ENCODE results near the gene SASS6. TPM values are rescaled to one million over a fixed set of nuclear protein-coding genes. Genes with fewer than 3 reads are reported as not detected.

SASS6 gene
- total and polyA plus RNA-seq, 5 donors from 2014 or later = 1.3 to 3.2 (median 2.7) TPM

- Mint-ChIP-seq H3K27me3 (no peaks in the 10 kb centered on the region), H3K36me3 (peaks cover 43% of the 10 kb centered on the region), H3K4me1 (peaks cover 0 to 17% (median 13%) of the 10 kb centered on the region in 4 donors), H3K4me3 (no peak overlapping the region), H3K9me3 (no peaks in the 10 kb centered on the region), H3K27ac (peak overlapping the region in 2 of 3 donors; percentile 35 to 43)
- Histone ChIP-seq H3K36me3 (ENCODE audit: control insufficient read depth, insufficient read depth, low read length) (peaks cover 79% of the 10 kb centered on the region), H3K9me3 (ENCODE audit: control insufficient read depth in 2 of 2, low read length in 2 of 2) (no peaks in the 10 kb centered on the region), H3K4me1 (ENCODE audit: control insufficient read depth, insufficient read depth, low read length, poor library complexity, severe bottlenecking) (no peaks in the 10 kb centered on the region), H3K27ac (ENCODE audit: insufficient read depth, low read length, poor library complexity, severe bottlenecking) (no peak overlapping the region), H3K27me3 (ENCODE audit: control insufficient read depth, insufficient read depth, low read length) (no peaks in the 10 kb centered on the region), H3K4me3 (ENCODE audit: low read depth, low read length) (no peak overlapping the region)
- ATAC-seq (ENCODE audit: low read depth in 2 of 2) (no peak), DNase-seq (no peak)
These were observed 56.4 kb downstream of the SASS6 start for GRCh38 chr1:100076319-100076718.

- Histone ChIP-seq H3K9me3 (ENCODE audit: control insufficient read depth in 2 of 2, low read length in 2 of 2) (no peaks in the 10 kb centered on the region), H3K4me3 (ENCODE audit: low read depth, low read length) (no peak overlapping the region), H3K36me3 (ENCODE audit: control insufficient read depth, insufficient read depth, low read length) (peaks cover 78% of the 10 kb centered on the region), H3K4me1 (ENCODE audit: control insufficient read depth, insufficient read depth, low read length, poor library complexity, severe bottlenecking) (no peaks in the 10 kb centered on the region), H3K27me3 (ENCODE audit: control insufficient read depth, insufficient read depth, low read length) (no peaks in the 10 kb centered on the region), H3K27ac (ENCODE audit: insufficient read depth, low read length, poor library complexity, severe bottlenecking) (no peak overlapping the region)
- H3K36me3 Mint-ChIP-seq = peaks cover 46% of the 10 kb centered on the region
- ATAC-seq (ENCODE audit: low read depth in 2 of 2) (no peak), DNase-seq (no peak)
- H3K9me3 Mint-ChIP-seq = no peaks in the 10 kb centered on the region
- no peak overlapping the region for H3K4me3 Mint-ChIP-seq
- no peak overlapping the region for H3K27ac Mint-ChIP-seq
- peaks cover 0 to 18% (median 15%) of the 10 kb centered on the region in 4 donors for H3K4me1 Mint-ChIP-seq
- no peaks in the 10 kb centered on the region for H3K27me3 Mint-ChIP-seq
These were observed 57.0 kb downstream of the SASS6 start for GRCh38 chr1:100075773-100076172.

GRCh38 chr1:100074604-100075395 is 57.9 kb downstream of the SASS6 start:
- DNase-seq (no peak), ATAC-seq (ENCODE audit: low read depth in 2 of 2) (no peak)
- H3K36me3 ChIP-seq (ENCODE audit: control insufficient read depth, insufficient read depth, low read length) = peaks cover 78% of the 10 kb centered on the region
- peaks cover 0 to 23% (median 17%) of the 10 kb centered on the region in 4 donors for H3K4me1 Mint-ChIP-seq
- no peak overlapping the region for H3K4me3 ChIP-seq (ENCODE audit: low read depth, low read length)
- H3K4me1 ChIP-seq (ENCODE audit: control insufficient read depth, insufficient read depth, low read length, poor library complexity, severe bottlenecking) = no peaks in the 10 kb centered on the region
- H3K9me3 Mint-ChIP-seq = no peaks in the 10 kb centered on the region
- no peaks in the 10 kb centered on the region for H3K9me3 ChIP-seq (ENCODE audit: control insufficient read depth in 2 of 2, low read length in 2 of 2)
- no peak overlapping the region for H3K4me3 Mint-ChIP-seq
- no peaks in the 10 kb centered on the region for H3K27me3 Mint-ChIP-seq
- H3K36me3 Mint-ChIP-seq = peaks cover 53% of the 10 kb centered on the region
- H3K27ac Mint-ChIP-seq = no peak overlapping the region
- no peaks in the 10 kb centered on the region for H3K27me3 ChIP-seq (ENCODE audit: control insufficient read depth, insufficient read depth, low read length)
- H3K27ac ChIP-seq (ENCODE audit: insufficient read depth, low read length, poor library complexity, severe bottlenecking) = no peak overlapping the region

- H3K9me3 Mint-ChIP-seq = no peaks in the 10 kb centered on the region
- no peak overlapping the region for H3K4me3 Mint-ChIP-seq
- H3K4me1 Mint-ChIP-seq = peaks cover 0 to 23% (median 17%) of the 10 kb centered on the region in 4 donors
- Histone ChIP-seq H3K27me3 (ENCODE audit: control insufficient read depth, insufficient read depth, low read length) (no peaks in the 10 kb centered on the region), H3K9me3 (ENCODE audit: control insufficient read depth in 2 of 2, low read length in 2 of 2) (no peaks in the 10 kb centered on the region), H3K36me3 (ENCODE audit: control insufficient read depth, insufficient read depth, low read length) (peaks cover 78% of the 10 kb centered on the region), H3K4me1 (ENCODE audit: control insufficient read depth, insufficient read depth, low read length, poor library complexity, severe bottlenecking) (no peaks in the 10 kb centered on the region), H3K4me3 (ENCODE audit: low read depth, low read length) (no peak overlapping the region), H3K27ac (ENCODE audit: insufficient read depth, low read length, poor library complexity, severe bottlenecking) (no peak overlapping the region)
- no peak for ATAC-seq (ENCODE audit: low read depth in 2 of 2)
- no peaks in the 10 kb centered on the region for H3K27me3 Mint-ChIP-seq
- peaks cover 51% of the 10 kb centered on the region for H3K36me3 Mint-ChIP-seq
- no peak overlapping the region for H3K27ac Mint-ChIP-seq
- DNase-seq = no peak
These were observed 59.2 kb downstream of the SASS6 start for GRCh38 chr1:100073531-100073930.

GRCh38 chr1:100070201-100070939 is 62.4 kb downstream of the SASS6 start:
- H3K27me3 ChIP-seq (ENCODE audit: control insufficient read depth, insufficient read depth, low read length) = no peaks in the 10 kb centered on the region
- H3K27ac Mint-ChIP-seq = no peak overlapping the region
- no peaks in the 10 kb centered on the region for H3K27me3 Mint-ChIP-seq
- no peaks in the 10 kb centered on the region for H3K9me3 ChIP-seq (ENCODE audit: control insufficient read depth in 2 of 2, low read length in 2 of 2)
- no peaks in the 10 kb centered on the region for H3K4me1 ChIP-seq (ENCODE audit: control insufficient read depth, insufficient read depth, low read length, poor library complexity, severe bottlenecking)
- DNase-seq (peak in 1 of 3 donors; percentile 17), ATAC-seq (ENCODE audit: low read depth in 2 of 2) (no peak)
- H3K4me3 Mint-ChIP-seq = no peak overlapping the region
- H3K4me1 Mint-ChIP-seq = peaks cover 9 to 28% (median 18%) of the 10 kb centered on the region in 4 donors
- H3K4me3 ChIP-seq (ENCODE audit: low read depth, low read length) = no peak overlapping the region
- no peaks in the 10 kb centered on the region for H3K9me3 Mint-ChIP-seq
- no peak overlapping the region for H3K27ac ChIP-seq (ENCODE audit: insufficient read depth, low read length, poor library complexity, severe bottlenecking)
- peaks cover 83% of the 10 kb centered on the region for H3K36me3 ChIP-seq (ENCODE audit: control insufficient read depth, insufficient read depth, low read length)
- H3K36me3 Mint-ChIP-seq = peaks cover 53% of the 10 kb centered on the region

GRCh38 chr1:100065969-100066227 is 66.8 kb downstream of the SASS6 start:
- no peak overlapping the region for H3K4me3 ChIP-seq (ENCODE audit: low read depth, low read length)
- no peak overlapping the region for H3K27ac ChIP-seq (ENCODE audit: insufficient read depth, low read length, poor library complexity, severe bottlenecking)
- ATAC-seq (ENCODE audit: low read depth in 2 of 2) (no peak), DNase-seq (no peak)
- no peaks in the 10 kb centered on the region for H3K9me3 Mint-ChIP-seq
- H3K27me3 Mint-ChIP-seq = no peaks in the 10 kb centered on the region
- no peaks in the 10 kb centered on the region for H3K27me3 ChIP-seq (ENCODE audit: control insufficient read depth, insufficient read depth, low read length)
- H3K36me3 ChIP-seq (ENCODE audit: control insufficient read depth, insufficient read depth, low read length) = peaks cover 81% of the 10 kb centered on the region
- peak overlapping the region in 1 of 4 donors; percentile 29 for H3K4me3 Mint-ChIP-seq
- H3K27ac Mint-ChIP-seq = peak overlapping the region in 2 of 3 donors; percentile 34 to 59
- peaks cover 3% of the 10 kb centered on the region for H3K4me1 ChIP-seq (ENCODE audit: control insufficient read depth, insufficient read depth, low read length, poor library complexity, severe bottlenecking)
- H3K9me3 ChIP-seq (ENCODE audit: control insufficient read depth in 2 of 2, low read length in 2 of 2) = no peaks in the 10 kb centered on the region
- H3K4me1 Mint-ChIP-seq = peaks cover 7 to 33% (median 25%) of the 10 kb centered on the region in 4 donors
- peaks cover 46% of the 10 kb centered on the region for H3K36me3 Mint-ChIP-seq

GRCh38 chr1:100065183-100065968 is 67.4 kb downstream of the SASS6 start:
- no peak for DNase-seq
- Histone ChIP-seq H3K4me3 (ENCODE audit: low read depth, low read length) (no peak overlapping the region), H3K27ac (ENCODE audit: insufficient read depth, low read length, poor library complexity, severe bottlenecking) (no peak overlapping the region), H3K36me3 (ENCODE audit: control insufficient read depth, insufficient read depth, low read length) (peaks cover 81% of the 10 kb centered on the region), H3K4me1 (ENCODE audit: control insufficient read depth, insufficient read depth, low read length, poor library complexity, severe bottlenecking) (peaks cover 3% of the 10 kb centered on the region), H3K9me3 (ENCODE audit: control insufficient read depth in 2 of 2, low read length in 2 of 2) (no peaks in the 10 kb centered on the region), H3K27me3 (ENCODE audit: control insufficient read depth, insufficient read depth, low read length) (no peaks in the 10 kb centered on the region)
- H3K27ac Mint-ChIP-seq = peak overlapping the region in 2 of 3 donors; percentile 64 to 80
- ATAC-seq (ENCODE audit: low read depth in 2 of 2) = no peak
- H3K27me3 Mint-ChIP-seq = no peaks in the 10 kb centered on the region
- peak overlapping the region in 1 of 4 donors; percentile 29 for H3K4me3 Mint-ChIP-seq
- H3K9me3 Mint-ChIP-seq = no peaks in the 10 kb centered on the region
- peaks cover 7 to 33% (median 27%) of the 10 kb centered on the region in 4 donors for H3K4me1 Mint-ChIP-seq
- peaks cover 42% of the 10 kb centered on the region for H3K36me3 Mint-ChIP-seq
